Panc1 (cell line): Measurements from ENCODE around the gene PCDHGB5. TPM values are rescaled to one million over a fixed set of nuclear protein-coding genes. Genes with fewer than 3 reads are reported as not detected.
"Not testable (repeated sequence)": the region's sequence is repeated elsewhere in the genome, so short reads cannot be mapped to it uniquely, and the experiment has no call there.

ENCODE experiments used
- ATAC-seq: fragments of 200-7000 bp; cut with Tn5 transposase; 2 replicates; pipeline ENCODE4 v1.9.1; 2020; ENCODE audit warnings: mild to moderate bottlenecking, moderate library complexity
- BruUV-seq: library from RNA; stranded (reverse); fragments of 400-500 nt; replicated peaks from 2 replicates; lab custom pipeline; 2021; lab: Mats Ljungman, UMichigan
- CTCF ChIA-PET: fragments of 300-600 bp; sonication (Branson Sonifier 250); formaldehyde crosslinking; loops from one replicate; lab custom pipeline; 2022; ENCODE audit warnings: antibody characterized with exemption; lab: Charles Lee
- POLR2A ChIA-PET: fragments of 300-600 bp; sonication (Branson Sonifier 250); formaldehyde crosslinking; loops from one replicate; lab custom pipeline; 2022; ENCODE audit warnings: antibody characterized with exemption; lab: Charles Lee
- DNase-seq: peaks from one replicate; pipeline ENCODE4 v3.0.0-alpha.2; 2010; ENCODE audit warnings: low read depth, low spot score
- H3K27ac ChIP-seq: 2 replicates; pipeline ENCODE4 v1.5.1; 2011; ENCODE audit warnings: mild to moderate bottlenecking, low read length, inconsistent platforms
- H3K27me3 ChIP-seq: fragments of 200-500 bp; sonication (Bioruptor generic); 2 replicates; pipeline ENCODE4 v1.6.0; 2014; ENCODE audit warnings: low read length, inconsistent platforms; ENCODE audit not compliant: control insufficient read depth, insufficient read depth
- H3K36me3 ChIP-seq: fragments of 200-500 bp; sonication (Bioruptor generic); 2 replicates; pipeline ENCODE4 v1.5.1; 2014; ENCODE audit warnings: inconsistent platforms, mild to moderate bottlenecking, low read length, moderate library complexity; ENCODE audit not compliant: control insufficient read depth, insufficient read depth
- H3K4me1 ChIP-seq: 2 replicates; pipeline ENCODE4 v1.5.1; 2011; ENCODE audit warnings: inconsistent platforms, mild to moderate bottlenecking, low read length, moderate library complexity; ENCODE audit not compliant: control insufficient read depth, insufficient read depth
- H3K4me3 ChIP-seq, 2 experiments: 2 replicates each; pipeline ENCODE4 v1.5.1; 2011 to 2012; ENCODE audit warnings: low read depth in 2 of 2, low read length in 2 of 2, mild to moderate bottlenecking in 2 of 2, inconsistent platforms in 1 of 2, moderate library complexity in 1 of 2
- H3K9me3 ChIP-seq: fragments of 200-500 bp; sonication (Bioruptor generic); 2 replicates; pipeline ENCODE4 v1.5.1; 2014; ENCODE audit warnings: low read depth, mild to moderate bottlenecking, inconsistent platforms, low read length, moderate library complexity; ENCODE audit not compliant: control insufficient read depth, insufficient read depth
- POLR2AphosphoS5 ChIP-seq: IDR thresholded peaks from 2 replicates; pipeline ENCODE4 v1.6.1; 2012; ENCODE audit warnings: mild to moderate bottlenecking, low read depth, low read length, moderate library complexity
- SIN3A ChIP-seq: IDR thresholded peaks from 2 replicates; pipeline ENCODE4 v1.6.1; 2012; ENCODE audit warnings: low read depth, mild to moderate bottlenecking, low read length, moderate library complexity, borderline replicate concordance; ENCODE audit not compliant: insufficient read depth
- TCF7L2 ChIP-seq: IDR thresholded peaks from 2 replicates; pipeline ENCODE4 v1.6.1; 2011; ENCODE audit warnings: mild to moderate bottlenecking, low read depth, low read length, inconsistent platforms
- in situ Hi-C: cut with HindIII; loops from 2 replicates; pipeline ENCODE4 v1.10.0; 2016; ENCODE audit warnings: low sequenced_read_pairs, low pct_unique_long_range_greater_than_20kb
- intact Hi-C: fragments of 100-400 bp; cut with micrococcal nuclease; formaldehyde crosslinking; loops from one replicate; pipeline ENCODE4 v1.10.0; 2022; ENCODE audit not compliant: unreplicated experiment
- total RNA-seq: library from RNA; stranded (reverse); gene quantifications from one replicate; pipeline ENCODE4 v1.2.1, GENCODE V29; 2021; ENCODE audit not compliant: unreplicated experiment
- TF ChIP-seq, protein P1 (sequence below), 2 experiments: IDR thresholded peaks; 2 replicates each; pipeline ENCODE4 v1.6.1; 2011 to 2012; ENCODE audit warnings: low read depth in 2 of 2, control low read depth in 1 of 2, low read length in 1 of 2, mild to moderate bottlenecking in 1 of 2, moderate library complexity in 1 of 2; ENCODE audit not compliant: insufficient read depth in 1 of 2
- TF ChIP-seq, protein P2 (sequence below): fragments of 450-650 bp; IDR thresholded peaks from 2 replicates; pipeline ENCODE4 v1.5.1; 2017; ENCODE audit warnings: mild to moderate bottlenecking

Gene PCDHGB5
- total RNA-seq, 1 experiment from 2014 or later = 0.87 TPM

- H3K4me3 ChIP-seq = no peak overlapping the region
- ChIA-PET POLR2A (no interaction called here), CTCF (no interaction called here)
- no peaks in the 10 kb centered on the region; the same call in 1 of the 2 replicates for H3K27me3 ChIP-seq
- no TSS peak for BruUV-seq
- DNase-seq (no peak), ATAC-seq (no peak)
- no peak overlapping the region for H3K27ac ChIP-seq
- H3K9me3 ChIP-seq = no peaks in the 10 kb centered on the region; the same call in 1 of the 2 replicates
- intact Hi-C loops (no loop called here), in situ Hi-C loops (no loop called here)
- no peak for TF ChIP-seq SIN3A
- H3K36me3 ChIP-seq = no peaks in the 10 kb centered on the region
- no peaks in the 10 kb centered on the region for H3K4me1 ChIP-seq
Measured at GRCh38 chr5:141393267-141393666, 4.5 kb upstream of the PCDHGB5 start.

DNA sequence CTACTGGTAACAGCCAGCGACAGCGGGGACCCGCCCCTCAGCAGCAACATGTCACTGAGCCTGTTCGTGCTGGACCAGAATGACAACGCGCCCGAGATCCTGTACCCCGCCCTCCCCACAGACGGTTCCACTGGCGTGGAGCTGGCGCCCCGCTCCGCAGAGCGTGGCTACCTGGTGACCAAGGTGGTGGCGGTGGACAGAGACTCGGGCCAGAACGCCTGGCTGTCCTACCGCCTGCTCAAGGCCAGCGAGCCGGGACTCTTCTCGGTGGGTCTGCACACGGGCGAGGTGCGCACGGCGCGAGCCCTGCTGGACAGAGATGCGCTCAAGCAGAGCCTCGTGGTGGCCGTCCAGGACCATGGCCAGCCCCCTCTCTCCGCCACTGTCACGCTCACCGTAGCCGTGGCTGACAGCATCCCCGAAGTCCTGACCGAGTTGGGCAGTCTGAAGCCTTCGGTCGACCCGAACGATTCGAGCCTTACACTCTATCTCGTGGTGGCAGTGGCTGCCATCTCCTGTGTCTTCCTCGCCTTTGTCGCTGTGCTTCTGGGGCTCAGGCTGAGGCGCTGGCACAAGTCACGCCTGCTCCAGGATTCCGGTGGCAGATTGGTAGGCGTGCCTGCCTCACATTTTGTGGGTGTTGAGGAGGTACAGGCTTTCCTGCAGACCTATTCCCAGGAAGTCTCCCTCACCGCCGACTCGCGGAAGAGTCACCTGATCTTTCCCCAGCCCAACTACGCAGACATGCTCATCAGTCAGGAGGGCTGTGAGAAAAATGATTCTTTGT is 3.2 kb upstream of the PCDHGB5 start:
- DNase-seq, H3K36me3 ChIP-seq, H3K4me1 ChIP-seq, POLR2A ChIA-PET, BruUV-seq, H3K4me3 ChIP-seq, H3K9me3 ChIP-seq, H3K27me3 ChIP-seq, H3K27ac ChIP-seq, CTCF ChIA-PET, ATAC-seq, in situ Hi-C loops, intact Hi-C loops: not testable (repeated sequence)

DNA sequence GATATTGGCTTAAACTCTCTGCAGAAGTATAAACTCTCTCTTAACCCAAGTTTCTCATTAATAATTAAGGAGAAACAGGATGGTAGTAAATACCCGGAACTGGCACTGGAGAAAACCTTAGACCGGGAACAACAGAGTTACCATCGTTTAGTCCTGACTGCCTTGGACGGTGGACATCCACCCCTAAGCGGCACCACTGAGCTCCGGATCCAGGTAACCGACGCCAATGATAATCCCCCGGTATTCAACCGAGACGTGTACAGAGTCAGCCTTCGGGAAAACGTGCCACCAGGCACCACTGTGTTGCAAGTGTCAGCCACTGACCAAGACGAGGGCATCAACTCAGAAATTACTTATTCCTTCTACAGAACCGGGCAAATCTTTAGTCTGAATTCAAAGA is 861 bp downstream of the PCDHGB5 start:
- Histone ChIP-seq H3K27ac (no peak overlapping the region), H3K4me3 (no peak overlapping the region), H3K4me1 (no peaks in the 10 kb centered on the region), H3K36me3 (no peaks in the 10 kb centered on the region), H3K27me3 (no peaks in the 10 kb centered on the region; the same call in 1 of the 2 replicates), H3K9me3 (no peaks in the 10 kb centered on the region)
- TF ChIP-seq SIN3A (no peak), TCF7L2 (no peak), POLR2AphosphoS5 (no peak)
- TF ChIP-seq, protein P1, sequence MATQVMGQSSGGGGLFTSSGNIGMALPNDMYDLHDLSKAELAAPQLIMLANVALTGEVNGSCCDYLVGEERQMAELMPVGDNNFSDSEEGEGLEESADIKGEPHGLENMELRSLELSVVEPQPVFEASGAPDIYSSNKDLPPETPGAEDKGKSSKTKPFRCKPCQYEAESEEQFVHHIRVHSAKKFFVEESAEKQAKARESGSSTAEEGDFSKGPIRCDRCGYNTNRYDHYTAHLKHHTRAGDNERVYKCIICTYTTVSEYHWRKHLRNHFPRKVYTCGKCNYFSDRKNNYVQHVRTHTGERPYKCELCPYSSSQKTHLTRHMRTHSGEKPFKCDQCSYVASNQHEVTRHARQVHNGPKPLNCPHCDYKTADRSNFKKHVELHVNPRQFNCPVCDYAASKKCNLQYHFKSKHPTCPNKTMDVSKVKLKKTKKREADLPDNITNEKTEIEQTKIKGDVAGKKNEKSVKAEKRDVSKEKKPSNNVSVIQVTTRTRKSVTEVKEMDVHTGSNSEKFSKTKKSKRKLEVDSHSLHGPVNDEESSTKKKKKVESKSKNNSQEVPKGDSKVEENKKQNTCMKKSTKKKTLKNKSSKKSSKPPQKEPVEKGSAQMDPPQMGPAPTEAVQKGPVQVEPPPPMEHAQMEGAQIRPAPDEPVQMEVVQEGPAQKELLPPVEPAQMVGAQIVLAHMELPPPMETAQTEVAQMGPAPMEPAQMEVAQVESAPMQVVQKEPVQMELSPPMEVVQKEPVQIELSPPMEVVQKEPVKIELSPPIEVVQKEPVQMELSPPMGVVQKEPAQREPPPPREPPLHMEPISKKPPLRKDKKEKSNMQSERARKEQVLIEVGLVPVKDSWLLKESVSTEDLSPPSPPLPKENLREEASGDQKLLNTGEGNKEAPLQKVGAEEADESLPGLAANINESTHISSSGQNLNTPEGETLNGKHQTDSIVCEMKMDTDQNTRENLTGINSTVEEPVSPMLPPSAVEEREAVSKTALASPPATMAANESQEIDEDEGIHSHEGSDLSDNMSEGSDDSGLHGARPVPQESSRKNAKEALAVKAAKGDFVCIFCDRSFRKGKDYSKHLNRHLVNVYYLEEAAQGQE (IDR thresholded peaks at IDR 0.05; ENCODE audit: insufficient read depth in 1 of 2, low read depth in 2 of 2, low read length in 1 of 2) = no peak
- TF ChIP-seq, protein P2, sequence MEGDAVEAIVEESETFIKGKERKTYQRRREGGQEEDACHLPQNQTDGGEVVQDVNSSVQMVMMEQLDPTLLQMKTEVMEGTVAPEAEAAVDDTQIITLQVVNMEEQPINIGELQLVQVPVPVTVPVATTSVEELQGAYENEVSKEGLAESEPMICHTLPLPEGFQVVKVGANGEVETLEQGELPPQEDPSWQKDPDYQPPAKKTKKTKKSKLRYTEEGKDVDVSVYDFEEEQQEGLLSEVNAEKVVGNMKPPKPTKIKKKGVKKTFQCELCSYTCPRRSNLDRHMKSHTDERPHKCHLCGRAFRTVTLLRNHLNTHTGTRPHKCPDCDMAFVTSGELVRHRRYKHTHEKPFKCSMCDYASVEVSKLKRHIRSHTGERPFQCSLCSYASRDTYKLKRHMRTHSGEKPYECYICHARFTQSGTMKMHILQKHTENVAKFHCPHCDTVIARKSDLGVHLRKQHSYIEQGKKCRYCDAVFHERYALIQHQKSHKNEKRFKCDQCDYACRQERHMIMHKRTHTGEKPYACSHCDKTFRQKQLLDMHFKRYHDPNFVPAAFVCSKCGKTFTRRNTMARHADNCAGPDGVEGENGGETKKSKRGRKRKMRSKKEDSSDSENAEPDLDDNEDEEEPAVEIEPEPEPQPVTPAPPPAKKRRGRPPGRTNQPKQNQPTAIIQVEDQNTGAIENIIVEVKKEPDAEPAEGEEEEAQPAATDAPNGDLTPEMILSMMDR = no peak
- in situ Hi-C loops (no loop called here), intact Hi-C loops (no loop called here)
- BruUV-seq = no TSS peak
- ChIA-PET POLR2A (no interaction called here), CTCF (no interaction called here)
- no peak for ATAC-seq
- DNase-seq = no peak
